ENCODE data around the gene GSTO2.

GSTO2 gene

GRCh38 chr10:104324221-104324686 lies 55.3 kb downstream of the GSTO2 start:
- no peak overlapping the region for H3K4me2 ChIP-seq (ENCODE audit: low read length)
- H3K9ac ChIP-seq = no peak overlapping the region
- no peaks in the 10 kb centered on the region for H3K9me3 ChIP-seq (ENCODE audit: control insufficient read depth, low read length)
- no peak overlapping the region for H2AFZ ChIP-seq
- no peak for TF ChIP-seq CTCF (IDR thresholded peaks at IDR 0.05)
- peaks cover 7% of the 10 kb centered on the region for H3K4me1 ChIP-seq
- H3K79me2 ChIP-seq = peaks cover 5% of the 10 kb centered on the region
- no peaks in the 10 kb centered on the region for H3K36me3 ChIP-seq (ENCODE audit: control insufficient read depth, insufficient read depth, low read length)
- H3K4me3 ChIP-seq (ENCODE audit: low read depth, low read length) = no peak overlapping the region
- H3K27ac ChIP-seq = no peak overlapping the region
- no peaks in the 10 kb centered on the region for H3K27me3 ChIP-seq (ENCODE audit: control insufficient read depth, insufficient read depth, low read length)

GRCh38 chr10:104324931-104325330 lies 55.9 kb downstream of the GSTO2 start:
- no peak overlapping the region for H3K9ac ChIP-seq
- TF ChIP-seq CTCF (IDR thresholded peaks at IDR 0.05) = no peak
- peak overlapping the region; percentile 53 for H3K27ac ChIP-seq
- no peaks in the 10 kb centered on the region for H3K36me3 ChIP-seq (ENCODE audit: control insufficient read depth, insufficient read depth, low read length)
- H3K4me3 ChIP-seq (ENCODE audit: low read depth, low read length) = no peak overlapping the region
- no peak overlapping the region for H2AFZ ChIP-seq
- no peaks in the 10 kb centered on the region for H3K27me3 ChIP-seq (ENCODE audit: control insufficient read depth, insufficient read depth, low read length)
- no peak overlapping the region for H3K4me2 ChIP-seq (ENCODE audit: low read length)
- H3K79me2 ChIP-seq = peaks cover 12% of the 10 kb centered on the region
- no peaks in the 10 kb centered on the region for H3K9me3 ChIP-seq (ENCODE audit: control insufficient read depth, low read length)
- peaks cover 7% of the 10 kb centered on the region for H3K4me1 ChIP-seq

GRCh38 chr10:104325436-104326435 lies 56.8 kb downstream of the GSTO2 start:
- H2AFZ ChIP-seq = no peak overlapping the region
- TF ChIP-seq CTCF (IDR thresholded peaks at IDR 0.05) = no peak
- no peaks in the 10 kb centered on the region for H3K27me3 ChIP-seq (ENCODE audit: control insufficient read depth, insufficient read depth, low read length)
- no peak overlapping the region for H3K9ac ChIP-seq
- H3K4me3 ChIP-seq (ENCODE audit: low read depth, low read length) = no peak overlapping the region
- H3K36me3 ChIP-seq (ENCODE audit: control insufficient read depth, insufficient read depth, low read length) = no peaks in the 10 kb centered on the region
- H3K79me2 ChIP-seq = peaks cover 14% of the 10 kb centered on the region
- peak overlapping the region; percentile 53 for H3K27ac ChIP-seq
- no peaks in the 10 kb centered on the region for H3K9me3 ChIP-seq (ENCODE audit: control insufficient read depth, low read length)
- peaks cover 7% of the 10 kb centered on the region for H3K4me1 ChIP-seq
- no peak overlapping the region for H3K4me2 ChIP-seq (ENCODE audit: low read length)

- Histone ChIP-seq H2AFZ (no peak overlapping the region), H3K4me2 (ENCODE audit: low read length) (no peak overlapping the region), H3K9ac (no peak overlapping the region), H3K9me3 (ENCODE audit: control insufficient read depth, low read length) (no peaks in the 10 kb centered on the region), H3K4me1 (peaks cover 9% of the 10 kb centered on the region), H3K27me3 (ENCODE audit: control insufficient read depth, insufficient read depth, low read length) (no peaks in the 10 kb centered on the region), H3K79me2 (peaks cover 19% of the 10 kb centered on the region), H3K4me3 (ENCODE audit: low read depth, low read length) (no peak overlapping the region), H3K36me3 (ENCODE audit: control insufficient read depth, insufficient read depth, low read length) (no peaks in the 10 kb centered on the region), H3K27ac (peak overlapping the region; percentile 27)
- TF ChIP-seq CTCF (IDR thresholded peaks at IDR 0.05) = no peak
Measured at GRCh38 chr10:104326991-104327610, 58.1 kb downstream of the GSTO2 start.
